GM21786 (cell line): ENCODE measurements around the gene TM7SF2.
A peak's percentile ranks its signal among the peaks of the same experiment; 100 is the strongest.
"Not testable (repeated sequence)": the region's sequence is repeated elsewhere in the genome, so short reads cannot be mapped to it uniquely, and the experiment has no call there.

Experiments used
- ATAC-seq: cut with Tn5 transposase; IDR thresholded peaks from one replicate; pipeline ENCODE4 v1.9.1; 2021; ENCODE audit not compliant: unreplicated experiment

TM7SF2 gene

DNA sequence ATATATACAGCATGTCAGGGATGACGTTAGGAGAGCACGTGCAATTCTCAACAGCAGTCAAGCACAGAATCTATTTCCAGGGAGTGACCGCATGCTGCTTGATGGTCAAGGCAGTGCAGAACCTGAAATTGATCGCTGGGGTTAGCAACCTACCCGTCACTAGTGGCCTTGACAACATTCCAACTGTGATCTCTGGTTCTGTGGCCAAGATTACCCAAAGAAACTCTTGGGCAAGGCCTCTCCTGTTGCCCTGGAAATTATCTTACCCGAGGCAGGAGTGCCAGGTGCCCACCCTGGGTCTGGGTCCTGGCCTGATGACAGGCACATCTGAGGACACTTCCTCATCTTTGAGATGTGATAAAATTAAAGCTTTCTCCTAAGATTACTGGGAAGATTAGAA is 2.2 kb downstream of the TM7SF2 start:
- ATAC-seq = no peak

DNA sequence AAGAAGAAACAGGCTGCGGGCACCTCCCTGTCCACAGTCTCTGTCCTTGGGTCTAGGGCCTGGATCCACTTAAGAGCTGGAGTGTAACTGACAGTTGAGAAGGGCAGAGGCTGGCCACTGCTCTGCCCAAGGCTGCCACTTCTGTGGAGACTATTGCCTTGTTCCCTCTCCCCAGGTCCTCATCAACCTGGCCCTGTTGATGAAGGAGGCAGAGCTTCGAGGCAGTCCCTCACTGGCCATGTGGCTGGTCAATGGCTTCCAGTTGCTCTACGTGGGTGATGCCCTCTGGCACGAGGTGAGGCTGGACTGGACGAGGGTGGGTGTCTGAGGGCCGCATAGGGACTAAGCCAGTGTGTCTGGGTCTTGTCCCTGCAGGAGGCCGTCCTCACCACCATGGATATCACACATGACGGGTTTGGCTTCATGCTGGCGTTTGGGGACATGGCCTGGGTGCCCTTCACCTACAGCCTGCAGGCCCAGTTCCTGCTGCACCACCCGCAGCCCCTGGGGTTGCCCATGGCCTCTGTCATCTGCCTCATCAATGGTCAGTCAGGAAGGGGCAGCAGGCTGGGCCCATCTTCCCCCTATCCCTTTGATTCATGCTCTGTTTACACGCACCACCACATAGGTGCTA is 3.0 kb downstream of the TM7SF2 start:
- no peak for ATAC-seq

DNA sequence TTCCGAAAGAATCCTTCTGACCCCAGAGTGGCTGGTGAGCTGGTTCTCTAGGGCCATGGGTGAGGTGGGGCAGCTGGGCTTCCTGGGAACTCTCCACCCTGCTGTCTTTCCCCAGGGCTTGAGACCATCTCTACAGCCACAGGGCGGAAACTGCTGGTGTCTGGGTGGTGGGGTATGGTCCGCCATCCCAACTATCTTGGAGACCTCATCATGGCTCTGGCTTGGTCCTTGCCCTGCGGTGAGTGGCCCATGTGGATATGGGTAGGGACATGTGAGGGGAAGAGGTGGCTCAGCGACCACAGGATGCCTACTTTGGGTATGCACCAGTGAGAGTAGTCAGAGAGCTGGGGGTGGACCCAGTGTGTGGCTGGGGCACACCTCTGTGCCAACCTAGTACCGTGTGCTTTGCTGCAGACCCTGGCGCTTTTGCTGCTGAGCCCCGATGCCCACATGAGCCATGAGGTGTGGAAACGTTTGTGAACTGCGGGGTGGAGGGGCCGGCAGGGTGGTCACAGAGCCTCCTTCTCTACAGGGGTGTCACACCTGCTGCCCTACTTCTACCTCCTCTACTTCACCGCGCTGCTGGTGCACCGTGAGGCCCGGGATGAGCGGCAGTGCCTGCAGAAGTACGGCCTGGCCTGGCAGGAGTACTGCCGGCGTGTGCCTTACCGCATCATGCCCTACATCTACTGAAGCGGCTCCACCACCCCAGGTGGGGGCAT is 3.9 kb downstream of the TM7SF2 start:
- no peak for ATAC-seq

GRCh38 chr11:65116370-65117205 is 4.9 kb downstream of the TM7SF2 start:
- no peak for ATAC-seq

DNA sequence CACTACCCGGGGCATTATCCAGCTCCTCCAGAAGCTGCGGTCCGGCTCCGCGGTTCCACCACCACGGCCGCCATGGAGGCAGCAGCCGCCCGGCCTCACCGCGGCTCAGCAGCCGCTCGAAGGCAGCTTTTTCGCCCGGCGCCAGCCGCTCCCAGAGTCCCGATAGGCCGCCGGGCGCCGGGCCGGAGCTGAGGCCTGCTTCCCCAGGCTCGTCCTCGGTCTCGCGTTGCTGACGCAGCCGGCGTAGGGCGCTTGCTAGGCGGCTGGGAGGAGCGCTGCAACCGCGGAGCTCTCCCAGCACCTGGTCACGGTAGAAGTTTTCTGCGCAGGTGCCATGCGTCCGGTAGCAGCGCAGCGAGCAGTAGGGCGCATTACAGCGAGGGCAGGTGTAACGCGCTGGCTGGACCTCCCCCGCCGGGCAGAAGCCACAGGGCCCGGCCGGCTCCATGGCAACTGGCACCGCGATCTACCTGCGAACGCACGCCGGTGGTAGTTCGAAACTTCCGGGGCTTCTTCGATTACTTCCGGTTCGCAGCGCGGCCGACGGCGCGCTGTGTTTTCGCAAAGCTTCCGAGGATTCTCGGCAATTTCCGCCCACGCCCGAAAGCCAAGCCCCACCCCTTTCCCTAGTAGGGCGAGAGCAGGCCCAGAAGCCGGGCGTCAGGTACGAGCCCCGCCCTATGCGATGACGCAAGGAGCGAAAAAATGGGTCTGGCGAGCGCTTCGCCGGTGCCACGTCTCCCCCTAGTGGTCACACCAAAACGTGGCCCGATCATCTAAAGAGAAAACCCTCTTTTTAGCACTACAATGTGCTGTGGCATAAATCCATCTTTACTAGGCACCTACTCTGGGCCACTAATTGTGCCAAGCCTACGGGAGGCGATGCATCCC is 5.8 kb downstream of the TM7SF2 start, which contains the start of gene ZNHIT2:
Gene ZNHIT2 (minus strand): TSS at position 496 of the 891 bp plus-strand sequence. CDS start 48 bp downstream, at position 448.
- ATAC-seq = peak; percentile 58

DNA sequence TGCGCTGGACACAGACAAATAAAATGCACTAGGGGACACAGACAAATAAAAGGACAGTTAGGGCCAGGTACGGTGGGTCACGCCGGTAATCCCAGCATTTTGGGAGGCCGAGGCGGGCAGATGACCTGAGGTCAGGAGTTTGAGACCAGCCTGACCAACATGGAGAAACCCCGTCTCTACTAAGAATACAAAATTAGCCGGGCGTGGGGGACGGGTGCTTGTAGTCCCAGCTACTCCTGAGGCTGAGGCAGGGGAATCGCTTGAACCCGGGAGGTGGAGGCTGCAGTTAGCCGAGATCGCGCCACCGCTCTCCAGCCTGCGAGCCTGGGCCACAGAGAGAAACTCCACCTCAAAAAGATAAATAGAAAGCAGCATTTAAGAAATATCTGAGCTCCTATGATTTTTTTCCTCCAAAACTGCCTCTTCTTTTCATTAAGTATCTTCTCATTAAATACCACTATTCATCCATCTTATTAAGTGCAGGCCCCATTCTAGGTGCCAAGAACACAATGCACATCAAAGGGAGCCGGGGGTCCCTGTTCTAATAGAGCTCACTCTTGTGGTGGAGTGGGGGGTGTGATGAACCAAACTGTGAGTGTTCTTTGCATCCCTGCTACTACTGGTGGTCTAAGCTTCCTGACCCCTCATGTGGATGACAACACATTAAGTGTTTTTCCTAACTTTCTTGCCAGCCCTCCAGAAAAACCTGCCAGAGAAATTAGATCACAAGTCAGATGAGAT is 6.6 kb downstream of the TM7SF2 start:
- ATAC-seq = no peak

GRCh38 chr11:65118891-65119669 is 7.4 kb downstream of the TM7SF2 start:
- not testable (repeated sequence) for ATAC-seq

GRCh38 chr11:65119670-65119995 is 8.0 kb downstream of the TM7SF2 start:
- ATAC-seq = no peak

- no peak for ATAC-seq
Measured at GRCh38 chr11:65120831-65121230, 9.2 kb downstream of the TM7SF2 start.

- no peak for ATAC-seq
Measured at GRCh38 chr11:65121447-65121864, 9.8 kb downstream of the TM7SF2 start.

GRCh38 chr11:65121865-65122696 is 10.4 kb downstream of the TM7SF2 start, which contains the start of the genes FAU and MRPL49:
Gene FAU, minus strand, starts transcription at chr11:65122134. Its CDS starts 321 bp downstream, at chr11:65121813.
Gene MRPL49, plus strand, starts transcription at chr11:65122321. Its CDS starts 26 bp downstream, at chr11:65122347.
- peak; percentile 66 for ATAC-seq

GRCh38 chr11:65124480-65125196 is 13.0 kb downstream of the TM7SF2 start:
- no peak for ATAC-seq

GRCh38 chr11:65125197-65126056 is 13.8 kb downstream of the TM7SF2 start:
- ATAC-seq = no peak

DNA sequence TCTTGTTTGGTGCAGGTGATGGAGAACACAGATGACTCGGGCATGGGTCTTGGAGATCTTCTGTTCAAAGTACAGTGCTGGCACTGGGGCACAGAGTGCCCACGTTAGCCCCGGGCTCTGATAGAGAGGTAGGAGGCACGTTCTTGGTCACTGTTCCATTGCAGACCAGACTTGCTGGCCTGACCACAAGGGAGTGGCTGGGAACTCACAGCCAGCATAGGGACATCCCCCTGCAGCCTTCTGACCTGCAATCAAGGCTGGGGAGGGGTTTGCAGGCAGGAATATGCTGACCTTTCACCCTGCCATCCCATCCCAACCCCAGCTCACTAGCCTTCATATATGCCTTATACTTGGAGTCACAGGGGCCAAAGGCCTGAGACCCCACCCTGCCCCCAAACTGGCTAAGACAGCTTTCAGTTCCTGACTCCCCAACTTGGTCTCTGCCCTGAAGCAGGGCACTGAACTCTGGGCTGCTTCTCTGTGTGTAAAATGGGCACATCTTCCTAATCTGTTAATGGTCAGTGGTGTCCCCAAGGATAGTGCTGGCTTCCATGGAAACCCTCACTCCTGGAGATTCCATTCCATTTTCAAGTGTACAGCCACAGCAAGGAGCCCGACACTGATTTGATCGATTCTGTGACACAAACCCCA is 15.1 kb downstream of the TM7SF2 start:
- no peak for ATAC-seq

- no peak for ATAC-seq
Measured at GRCh38 chr11:65127473-65128181, 16.0 kb downstream of the TM7SF2 start.
